Hypothalamus (tissue), 51 donors: ENCODE data around the gene PLEKHA8.

Source experiments
- DNase-seq, 51 donors: peaks; one replicate each; lab custom pipeline; 2025; lab: John Stamatoyannopoulos, UW

PLEKHA8 gene

DNA sequence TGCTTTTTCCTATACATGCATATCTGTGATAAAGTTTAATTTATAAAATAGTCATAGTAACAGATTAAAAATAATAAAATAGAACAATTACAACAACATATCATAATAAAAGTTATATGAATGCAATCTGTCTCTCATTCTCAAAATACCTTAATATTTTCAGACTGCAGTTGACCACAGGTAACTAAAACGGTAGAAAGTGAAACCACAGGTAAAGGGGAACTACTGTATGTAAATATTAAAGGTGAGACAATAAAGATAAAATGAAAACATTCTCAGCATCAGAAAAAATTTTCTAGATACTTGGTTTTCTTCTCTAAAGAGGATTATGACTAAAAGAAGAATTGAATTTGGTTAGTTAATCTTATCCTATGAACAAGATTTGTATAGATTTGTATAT, 7.7 kb upstream of the PLEKHA8 start:
- no peak for DNase-seq

DNA sequence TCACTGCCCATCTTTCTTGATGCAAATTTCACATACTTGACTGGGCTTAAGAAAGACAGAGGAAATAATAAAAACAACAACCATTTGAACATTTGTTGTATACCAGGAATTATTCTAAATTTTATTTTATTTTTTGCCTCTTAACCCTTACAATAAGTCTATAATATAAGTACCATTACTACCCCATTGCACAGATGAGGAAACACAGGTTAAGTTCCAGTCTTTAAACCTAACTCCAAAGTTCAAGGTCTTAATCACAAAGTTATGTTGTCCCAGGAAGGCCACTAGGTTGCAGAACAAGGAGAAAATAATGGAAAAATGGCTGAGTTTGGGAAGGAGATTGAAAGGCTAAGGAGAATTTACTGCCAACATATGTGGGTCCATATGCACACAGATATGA, 5.2 kb upstream of the PLEKHA8 start:
- DNase-seq, result no peak

DNA sequence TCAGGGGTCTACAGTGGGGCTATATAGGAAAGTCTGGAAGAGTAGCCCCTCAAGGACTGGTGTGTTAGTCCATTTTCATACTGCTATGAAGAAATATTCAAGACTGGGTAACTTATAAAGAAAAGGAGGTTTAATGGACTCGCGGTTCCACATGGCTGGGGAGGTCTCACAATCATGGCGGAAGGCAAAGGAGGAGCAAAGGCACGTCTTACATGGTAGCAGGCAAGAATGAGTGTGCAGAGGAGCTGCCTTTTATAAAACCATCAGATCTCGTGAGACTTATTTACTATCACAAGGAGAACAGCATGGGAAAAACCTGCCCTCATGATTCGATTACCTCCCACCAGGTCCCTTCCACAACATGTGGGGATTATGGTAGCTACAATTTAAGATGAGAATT, 4.7 kb upstream of the PLEKHA8 start:
- DNase-seq, result no peak

DNA sequence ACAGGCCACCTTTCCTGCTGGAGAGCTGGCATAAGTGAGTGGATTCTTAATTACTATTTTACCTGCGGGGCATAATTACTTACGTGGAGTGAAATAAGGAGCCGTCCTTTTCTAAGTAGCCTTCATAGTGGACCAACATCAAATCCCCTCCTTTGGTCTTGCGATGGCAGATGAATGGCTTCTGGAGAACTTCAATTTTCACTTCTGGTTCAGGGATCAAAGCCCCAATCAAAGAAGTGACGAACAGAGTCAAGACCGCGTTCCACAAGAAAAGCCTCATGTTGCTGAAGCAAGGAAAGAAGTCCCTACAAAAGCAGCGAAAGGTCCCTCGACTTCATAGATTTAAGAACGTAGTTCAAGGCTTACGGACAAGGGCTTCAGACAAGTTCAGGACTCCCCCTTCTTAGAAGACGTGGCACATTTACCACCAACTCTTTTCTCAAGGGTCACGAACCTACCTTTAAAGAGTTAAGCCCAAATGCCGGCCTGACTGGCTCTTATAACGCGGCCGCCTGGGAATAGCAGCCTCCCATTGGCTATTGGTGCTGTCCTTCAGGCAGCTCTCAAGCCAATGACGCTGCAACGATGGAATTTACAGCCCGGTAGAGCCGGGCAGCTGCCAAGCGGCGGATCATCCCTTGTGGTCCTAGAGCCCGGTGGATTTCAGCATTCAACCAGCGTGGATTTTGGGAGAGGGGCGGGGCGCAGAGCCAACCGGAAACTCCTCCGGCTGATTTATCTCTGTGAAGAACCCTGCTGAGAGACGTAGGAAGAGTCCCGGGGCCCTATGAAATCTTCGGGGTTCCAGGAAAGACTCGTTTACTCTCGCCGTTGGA, 1.8 kb upstream of the PLEKHA8 start, which contains the start of gene FKBP14:
TSS of gene FKBP14 (minus strand) at position 474 of the 836 bp plus-strand sequence. CDS start at position 280, 194 bp downstream.
- DNase-seq, result peak; percentile 55 to 99 (median 93)

DNA sequence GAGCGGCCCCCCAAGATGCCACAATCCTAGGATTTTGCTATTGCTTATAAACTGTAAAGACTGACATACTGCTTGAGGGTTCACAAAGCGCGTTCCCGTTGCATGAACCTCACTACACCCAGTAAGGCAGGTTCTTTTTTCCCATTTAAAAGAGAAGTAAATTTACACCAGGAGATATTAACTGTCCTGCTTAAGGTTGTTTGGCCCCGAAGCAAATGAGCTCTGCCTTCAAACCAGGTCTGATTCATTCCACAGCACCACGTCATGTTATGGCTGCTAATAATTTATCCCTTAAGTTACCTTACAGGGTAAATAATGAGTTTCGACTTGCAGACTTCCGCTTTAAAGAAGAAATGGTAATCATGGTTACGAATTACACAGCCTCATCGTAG, 1.2 kb upstream of the PLEKHA8 start:
- DNase-seq, result no peak

DNA sequence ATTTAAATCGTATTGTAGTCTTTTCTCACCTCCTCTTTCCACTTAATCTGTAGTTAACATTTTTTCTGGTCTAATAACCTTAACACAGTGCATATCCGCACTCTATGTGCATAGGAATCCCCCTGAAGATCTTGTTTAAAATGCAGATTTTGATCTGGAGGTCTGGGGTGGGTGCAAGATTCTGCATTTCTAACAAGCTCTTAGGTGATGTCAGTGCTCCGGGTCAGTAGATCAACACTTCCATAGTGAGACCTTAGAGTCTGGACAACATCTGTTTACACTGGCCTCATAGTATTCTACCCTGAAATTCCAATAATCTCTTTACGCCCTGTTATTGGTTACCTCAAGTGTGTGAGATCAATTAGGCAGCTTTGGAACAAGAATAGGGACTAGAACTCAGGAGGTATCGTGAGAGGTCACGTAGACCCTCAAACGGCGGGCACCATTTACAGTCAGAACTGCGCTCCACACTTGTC, 434 bp upstream of the PLEKHA8 start:
- no peak for DNase-seq

DNA sequence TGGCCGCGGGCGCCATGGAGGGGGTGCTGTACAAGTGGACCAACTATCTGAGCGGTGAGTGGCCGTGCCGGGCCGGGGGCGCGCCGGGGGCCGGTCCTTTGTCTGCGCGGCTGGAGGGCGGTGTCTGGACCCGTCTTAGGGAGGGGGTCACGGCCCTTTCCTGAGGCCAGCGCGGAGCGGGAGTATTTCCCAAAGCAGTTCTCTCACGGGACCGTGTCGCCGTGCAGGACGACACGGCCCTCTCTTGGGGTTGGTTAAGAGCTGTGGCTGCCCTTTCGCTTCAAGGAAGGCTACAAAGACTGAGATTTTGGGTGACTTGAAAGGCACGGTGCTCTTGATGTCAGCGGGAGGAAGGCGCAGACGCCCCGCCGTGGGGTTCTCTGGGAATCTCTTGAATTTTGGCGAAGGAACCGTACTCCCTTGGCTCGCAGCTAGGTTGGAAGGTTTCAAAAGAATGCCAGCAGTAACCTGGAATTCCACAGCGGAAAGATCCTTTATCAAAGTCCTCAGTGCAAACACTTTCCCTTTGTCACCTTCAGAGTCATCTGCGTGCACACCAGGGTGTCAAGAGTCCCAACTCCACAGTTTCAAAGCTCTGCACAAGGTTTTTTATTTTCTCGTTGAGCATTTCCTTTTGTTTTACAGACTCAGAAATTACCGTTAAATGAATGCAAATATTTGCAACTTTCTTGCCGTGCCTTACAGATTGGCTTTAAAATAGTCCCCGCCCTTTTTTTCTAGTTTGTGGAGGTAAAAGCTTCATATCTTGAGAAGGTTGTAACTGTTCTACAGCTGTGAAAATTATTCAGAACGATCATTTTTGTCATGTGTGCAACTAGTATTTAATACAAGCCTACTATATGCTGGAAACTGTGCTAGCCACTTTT, 780 bp downstream of the PLEKHA8 start:
- peak in 39 of 51 donors; percentile 18 to 78 (median 57) for DNase-seq

DNA sequence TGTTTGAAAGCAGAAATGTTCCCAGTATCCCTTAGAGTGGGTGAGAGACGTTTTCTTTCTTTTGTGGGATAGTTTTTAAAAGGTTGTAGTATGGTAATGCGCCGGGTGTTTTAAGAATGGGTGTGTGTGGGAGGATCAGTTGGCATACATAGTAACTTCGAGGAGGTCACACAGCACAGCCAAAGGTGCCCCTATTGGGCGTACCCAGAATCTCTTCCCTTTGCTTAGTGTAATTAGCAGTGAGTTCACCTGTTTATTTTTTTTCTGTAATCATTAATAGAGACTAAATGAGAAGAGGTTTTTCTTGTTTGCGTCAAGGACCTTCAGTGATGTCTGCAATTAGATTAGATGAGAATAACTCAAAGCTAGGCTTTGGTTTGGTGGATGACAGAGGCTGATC, 1.5 kb downstream of the PLEKHA8 start:
- DNase-seq, result no peak

DNA sequence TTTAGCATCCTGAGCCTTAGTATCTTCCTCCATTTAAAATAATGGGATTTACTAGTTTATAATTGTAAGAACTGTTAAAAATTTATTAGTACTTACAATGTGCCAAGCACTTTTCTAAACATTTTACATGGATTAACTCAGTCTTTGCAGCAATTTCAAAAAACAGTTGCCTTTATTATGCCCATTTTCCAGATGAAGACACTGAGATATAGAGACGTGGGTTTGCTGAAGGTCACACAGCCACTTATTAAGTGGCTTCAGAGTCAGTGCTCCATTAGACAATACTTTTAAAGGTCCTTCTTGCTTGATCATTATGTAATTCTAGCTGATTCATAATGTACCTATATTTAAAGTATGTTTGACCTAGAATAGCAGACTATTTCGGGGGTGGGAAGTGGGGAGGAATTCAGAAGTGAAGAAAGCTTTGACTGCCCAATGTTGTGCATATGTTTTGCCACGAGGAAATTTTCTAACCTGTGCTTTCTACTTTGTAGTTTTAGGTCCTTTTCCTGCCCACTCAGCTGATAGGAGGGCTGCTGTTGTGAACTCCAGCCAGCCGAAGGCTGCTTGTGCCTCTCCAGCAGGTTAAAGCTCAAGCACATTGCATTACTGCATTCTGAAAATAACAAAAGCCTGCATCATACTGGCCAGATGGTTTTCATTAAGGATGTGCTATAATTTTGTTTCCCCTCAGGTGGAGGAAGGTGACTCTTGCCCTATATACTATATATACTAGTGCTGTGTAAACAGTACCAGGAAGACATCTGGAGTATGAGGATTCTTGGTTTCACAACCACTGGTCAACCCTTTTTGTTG, 4.3 kb downstream of the PLEKHA8 start:
- DNase-seq, result no peak

DNA sequence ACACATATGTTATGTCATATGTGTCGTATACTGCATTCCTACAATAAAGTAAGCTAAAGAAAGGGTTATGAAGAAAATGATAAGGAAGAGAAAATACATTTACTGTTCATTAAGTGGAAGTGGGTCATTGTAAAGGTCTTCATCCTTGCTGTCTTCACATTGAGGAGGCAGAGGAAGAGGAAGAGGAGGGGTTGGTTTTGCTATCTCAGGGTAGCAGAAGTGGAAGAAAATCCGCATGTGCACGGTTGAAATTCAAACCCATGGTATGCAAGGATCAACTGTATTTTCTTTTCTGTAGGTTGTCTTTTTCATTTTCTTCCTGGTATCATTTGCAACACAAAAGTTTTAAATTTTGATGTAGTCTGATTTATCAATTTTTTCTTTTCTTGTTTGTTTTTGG, 6.3 kb downstream of the PLEKHA8 start:
- no peak for DNase-seq

DNA sequence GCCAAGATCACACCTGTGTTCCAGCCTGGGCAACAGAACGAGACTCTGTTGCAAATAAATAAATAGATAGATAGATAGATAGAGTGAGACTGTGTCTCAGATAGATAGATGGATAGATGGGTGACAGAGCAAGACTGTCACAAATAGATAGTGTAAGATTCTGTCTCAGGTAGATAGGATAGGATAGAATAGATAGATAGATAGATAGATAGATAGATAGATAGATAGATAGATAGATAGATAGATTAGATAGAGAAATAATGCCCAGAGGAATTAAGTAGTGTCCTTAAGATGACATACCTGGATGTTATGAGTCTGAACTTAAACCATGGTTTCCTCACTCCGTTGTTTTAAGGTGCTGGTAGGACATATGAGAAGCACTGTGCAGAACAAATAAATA, 8.0 kb downstream of the PLEKHA8 start:
- no peak for DNase-seq

DNA sequence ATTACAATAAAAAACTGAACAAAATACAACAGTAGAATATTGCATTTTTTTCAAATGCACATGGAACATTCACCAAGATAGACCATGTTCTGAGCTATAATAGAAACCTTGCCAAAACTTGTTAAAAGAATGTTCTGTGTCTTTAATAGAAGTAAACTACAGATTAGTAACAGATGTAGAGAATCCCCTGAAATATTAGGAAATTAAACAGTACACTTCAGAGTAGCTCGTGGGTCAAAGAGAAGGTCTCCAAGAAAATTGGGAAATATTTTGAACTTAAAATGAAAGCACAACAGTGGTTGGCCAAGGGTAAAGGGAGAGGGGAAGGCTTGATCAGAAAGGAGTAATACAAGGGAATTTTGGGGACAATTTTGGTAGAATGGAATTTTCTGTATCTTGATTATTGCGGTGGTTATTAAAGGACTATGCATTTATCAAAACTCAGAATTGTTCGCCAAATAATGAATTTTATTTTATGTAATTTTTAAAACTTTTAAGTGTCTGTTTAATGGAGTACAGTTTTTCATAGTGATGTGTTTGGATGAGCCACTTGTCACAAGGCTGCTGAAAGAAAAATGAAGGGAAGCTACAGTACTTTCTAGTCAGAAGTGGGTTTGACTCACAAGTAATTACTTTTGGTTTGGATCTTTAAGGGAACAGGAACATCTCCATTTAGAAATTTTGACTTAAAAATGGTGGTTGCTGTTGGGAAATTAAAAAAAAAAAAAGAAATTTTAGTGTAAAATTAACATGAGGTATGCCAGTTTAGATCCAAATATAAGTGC, 10.2 kb downstream of the PLEKHA8 start:
- DNase-seq, result no peak

DNA sequence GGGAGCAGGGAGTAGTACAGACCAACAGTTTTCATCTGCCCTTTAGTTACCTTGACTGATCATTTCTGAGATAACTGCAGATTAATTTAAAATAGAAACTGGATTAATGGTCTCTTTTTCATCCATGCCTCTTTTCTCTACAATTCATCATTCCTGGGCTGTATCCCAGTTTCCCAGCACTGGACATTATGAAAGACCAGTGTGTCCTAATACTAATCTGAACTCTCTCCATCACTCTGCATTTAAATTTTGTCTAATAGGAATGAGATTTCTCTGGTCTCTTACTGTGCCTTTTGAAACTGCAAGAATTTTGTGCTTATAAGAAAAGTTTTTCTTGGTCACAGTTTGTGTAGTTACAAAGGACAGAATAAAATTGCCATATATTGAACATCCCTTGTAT, 12.7 kb downstream of the PLEKHA8 start:
- DNase-seq, result no peak

DNA sequence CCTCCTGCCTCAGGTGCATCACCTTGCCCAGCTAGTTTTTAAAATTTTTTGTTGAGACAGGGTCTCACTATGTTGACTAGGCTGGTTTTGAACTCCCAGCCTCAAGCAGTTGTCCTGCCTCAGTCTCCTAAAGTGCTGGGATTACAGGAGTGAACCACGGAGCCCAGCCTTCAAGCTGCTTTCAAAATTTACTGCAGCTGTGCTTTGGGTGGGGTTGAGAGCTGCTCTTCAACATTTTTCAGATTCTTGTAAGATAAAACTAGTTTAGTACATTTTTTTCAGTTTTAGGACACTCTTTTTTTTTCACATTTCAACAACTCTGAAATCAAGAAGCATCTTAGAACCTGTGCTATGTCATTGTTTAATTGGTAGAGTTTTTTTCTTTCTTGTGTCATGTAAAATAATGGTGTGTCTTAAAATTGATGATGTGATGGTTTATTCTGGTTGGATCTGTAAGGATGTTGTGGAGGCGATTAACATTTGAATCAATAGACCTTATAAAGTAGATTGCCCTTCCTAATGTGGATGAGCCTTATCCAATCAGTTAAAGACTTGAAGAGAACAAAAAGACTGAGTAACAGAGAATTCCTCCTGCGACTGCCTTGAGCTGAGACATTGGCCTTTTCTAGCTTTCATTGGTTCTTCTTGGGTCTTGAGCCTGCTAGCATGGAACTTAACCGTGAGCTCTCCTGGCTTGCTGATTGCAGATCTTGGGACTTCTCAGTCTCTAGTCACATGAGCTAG, 13.5 kb downstream of the PLEKHA8 start:
- DNase-seq, result no peak

DNA sequence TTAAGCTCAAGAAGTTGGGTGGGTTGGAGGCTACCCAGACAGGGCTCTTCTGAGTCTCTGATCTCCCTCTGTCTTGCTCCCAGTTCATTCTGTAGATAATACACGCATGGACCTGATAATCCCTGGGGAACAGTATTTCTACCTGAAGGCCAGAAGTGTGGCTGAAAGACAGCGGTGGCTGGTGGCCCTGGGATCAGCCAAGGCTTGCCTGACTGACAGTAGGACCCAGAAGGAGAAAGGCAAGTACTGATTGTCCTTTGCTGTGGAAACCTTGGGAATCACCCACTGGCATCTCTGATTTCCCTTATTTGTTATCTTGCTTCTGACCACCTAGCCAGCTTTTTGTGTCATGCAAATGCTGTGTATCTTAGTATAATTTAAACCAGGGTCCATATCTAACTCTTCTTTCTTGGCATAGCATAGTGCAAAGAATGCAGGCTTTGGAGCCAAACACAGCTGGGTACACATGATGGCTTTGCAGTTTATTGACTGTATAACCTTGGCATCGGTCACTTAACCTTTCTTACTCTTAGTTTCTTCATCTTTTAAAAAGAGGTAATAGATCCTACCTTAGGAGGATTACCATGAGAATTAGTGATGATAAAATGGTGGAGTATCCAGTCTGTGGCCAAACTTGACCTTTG, 18.0 kb downstream of the PLEKHA8 start:
- DNase-seq, result no peak

DNA sequence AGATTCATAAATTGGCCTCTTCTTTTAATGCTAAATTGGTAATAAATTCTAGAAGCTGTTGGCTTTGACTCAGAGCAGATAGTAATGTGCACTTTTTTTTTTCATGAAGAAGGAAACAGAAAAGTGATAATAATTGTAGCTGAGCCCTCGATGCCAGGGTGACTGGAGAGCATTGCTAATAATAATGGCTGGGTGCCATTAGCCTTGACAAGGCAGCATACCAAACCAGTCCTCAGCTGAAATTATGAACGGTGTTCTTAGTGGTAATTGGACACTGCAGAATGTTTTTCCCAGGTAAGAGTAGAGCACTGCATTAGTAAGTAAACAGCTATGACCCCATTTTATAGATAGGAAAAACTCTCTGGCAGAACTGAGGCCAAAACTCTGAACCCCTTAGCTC, 18.9 kb downstream of the PLEKHA8 start:
- DNase-seq, result no peak

DNA sequence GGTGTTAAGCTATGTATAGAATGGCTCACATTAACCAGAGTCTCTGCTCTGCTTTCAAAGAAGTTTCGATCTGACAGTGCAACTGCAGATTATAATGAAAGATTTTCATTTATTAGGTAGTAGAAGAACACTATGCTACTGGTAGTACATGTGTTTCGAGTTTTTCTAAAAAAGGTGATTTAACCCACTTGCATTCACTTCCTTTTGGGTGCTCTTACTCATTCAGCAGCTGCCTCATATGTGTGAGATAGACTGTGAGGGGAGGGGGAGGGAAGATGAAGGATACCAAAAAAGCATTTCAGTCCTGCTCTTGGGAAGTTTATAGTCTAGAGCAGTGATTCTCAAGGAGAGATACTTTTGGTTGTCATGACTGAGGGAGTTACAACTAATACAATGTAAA, 20.4 kb downstream of the PLEKHA8 start:
- DNase-seq, result no peak

DNA sequence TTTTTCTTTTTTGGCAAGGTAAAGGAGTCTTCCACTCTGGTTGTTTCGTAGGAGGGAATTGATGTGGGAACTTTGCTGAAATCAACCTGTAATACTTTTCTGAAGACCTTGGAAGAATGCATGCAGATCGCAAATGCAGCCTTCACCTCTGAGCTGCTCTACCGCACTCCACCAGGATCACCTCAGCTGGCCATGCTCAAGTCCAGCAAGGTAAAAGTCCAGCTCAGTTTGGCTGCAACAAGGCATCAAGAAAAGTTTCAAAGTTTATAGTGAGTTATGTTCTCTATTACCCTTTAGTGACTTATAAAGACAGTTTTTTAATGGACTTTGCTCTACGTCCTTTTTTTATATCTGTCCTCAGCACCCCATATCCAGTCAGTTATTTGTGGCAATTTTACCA, 21.0 kb downstream of the PLEKHA8 start:
- DNase-seq, result no peak

DNA sequence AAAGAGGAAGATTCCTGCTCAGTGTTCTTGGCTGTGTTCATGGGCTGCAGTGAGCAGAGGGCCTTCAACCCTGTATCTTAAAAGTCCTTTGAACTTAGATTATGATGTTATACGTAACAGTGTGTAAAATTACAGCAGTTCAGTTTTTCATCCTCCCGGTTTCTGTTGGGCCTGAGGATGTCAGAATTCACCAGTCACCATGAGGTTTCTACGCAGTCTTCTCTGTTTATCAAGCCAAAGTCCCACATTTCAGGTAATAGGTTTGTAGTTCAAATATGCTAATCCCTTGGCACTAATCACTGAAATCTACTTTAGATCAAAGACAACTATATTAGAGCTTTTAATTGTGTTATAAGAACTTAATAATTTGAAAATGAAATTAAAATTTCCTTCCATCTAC, 24.9 kb downstream of the PLEKHA8 start:
- DNase-seq, result no peak
